HL-60 (cell line): Measurements from ENCODE around the gene CNDP2.

ENCODE experiments used
- DNase-seq, 2 experiments: peaks; one replicate each; pipeline ENCODE4 v3.0.0-alpha.2; 2010 to 2020; ENCODE audit warnings: low read depth in 1 of 2, low spot score in 1 of 2
- H3K27ac ChIP-seq: fragments of 250-450 bp; sonication (Bioruptor Pico); replicated peaks from 2 replicates; pipeline ENCODE4 v1.5.1; 2020; ENCODE audit warnings: mild to moderate bottlenecking, moderate library complexity
- H3K27me3 ChIP-seq: fragments of 250-450 bp; sonication (Bioruptor Pico); 2 replicates; pipeline ENCODE4 v1.5.1; 2021; ENCODE audit warnings: mild to moderate bottlenecking, moderate library complexity; ENCODE audit not compliant: insufficient read depth, poor library complexity, severe bottlenecking
- H3K4me3 ChIP-seq: replicated peaks from 2 replicates; pipeline ENCODE4 v1.5.1; 2011; ENCODE audit warnings: mild to moderate bottlenecking, control low read depth, low read length; ENCODE audit not compliant: insufficient read depth
- CTCF ChIP-seq: IDR thresholded peaks from one replicate; pipeline ENCODE4 v1.5.1; 2011; ENCODE audit warnings: low read length, control low read depth, inconsistent platforms; ENCODE audit not compliant: insufficient read depth
- GABPA ChIP-seq: IDR thresholded peaks from 2 replicates; pipeline ENCODE4 v1.6.1; 2012; ENCODE audit warnings: low read depth
- POLR2AphosphoS5 ChIP-seq: IDR thresholded peaks from 2 replicates; pipeline ENCODE4 v1.6.1; 2012; ENCODE audit warnings: low read depth
- REST ChIP-seq: IDR thresholded peaks from 2 replicates; pipeline ENCODE4 v1.6.1; 2012; ENCODE audit warnings: low read depth; ENCODE audit not compliant: insufficient replicate concordance
- SPI1 ChIP-seq: IDR thresholded peaks from 2 replicates; pipeline ENCODE4 v1.6.1; 2012; ENCODE audit warnings: low read depth, mild to moderate bottlenecking, borderline replicate concordance

CNDP2 gene

DNA sequence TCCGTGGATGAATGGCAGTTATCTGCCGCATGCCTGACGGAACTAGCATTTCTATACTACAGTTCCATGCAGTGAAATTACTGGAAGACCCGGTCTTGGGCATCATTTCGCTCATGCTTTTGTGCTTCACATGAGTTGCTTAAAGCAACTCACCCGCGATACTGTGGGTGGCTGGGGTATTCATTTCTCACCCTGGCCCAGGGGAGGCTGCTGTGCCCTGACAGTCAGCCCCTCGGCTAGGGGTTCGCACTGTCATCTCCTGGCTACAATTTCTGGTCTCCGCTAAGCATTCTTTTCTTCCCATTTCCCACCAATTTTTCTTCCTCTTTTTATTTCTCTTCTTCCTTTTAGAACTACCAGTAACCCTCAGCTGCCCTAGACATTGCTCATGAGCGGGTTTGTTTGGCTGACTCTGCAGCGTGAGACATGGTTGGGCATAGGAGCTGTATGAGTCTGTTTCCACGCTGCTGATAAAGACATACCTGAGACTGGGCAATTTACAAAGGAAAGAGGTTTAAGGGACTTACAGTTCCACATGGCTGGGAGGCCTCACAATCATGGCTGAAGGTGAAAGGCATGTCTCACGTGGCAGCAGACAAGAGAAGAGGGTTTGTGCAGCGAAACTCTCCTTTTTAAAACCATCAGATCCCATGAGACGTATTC lies 16.5 kb upstream of the CNDP2 start:
- Histone ChIP-seq H3K27me3 (peaks cover 4% of the 10 kb centered on the region), H3K4me3 (no peak overlapping the region), H3K27ac (no peak overlapping the region)
- DNase-seq: no peak
- TF ChIP-seq CTCF (no peak), REST (no peak)

DNA sequence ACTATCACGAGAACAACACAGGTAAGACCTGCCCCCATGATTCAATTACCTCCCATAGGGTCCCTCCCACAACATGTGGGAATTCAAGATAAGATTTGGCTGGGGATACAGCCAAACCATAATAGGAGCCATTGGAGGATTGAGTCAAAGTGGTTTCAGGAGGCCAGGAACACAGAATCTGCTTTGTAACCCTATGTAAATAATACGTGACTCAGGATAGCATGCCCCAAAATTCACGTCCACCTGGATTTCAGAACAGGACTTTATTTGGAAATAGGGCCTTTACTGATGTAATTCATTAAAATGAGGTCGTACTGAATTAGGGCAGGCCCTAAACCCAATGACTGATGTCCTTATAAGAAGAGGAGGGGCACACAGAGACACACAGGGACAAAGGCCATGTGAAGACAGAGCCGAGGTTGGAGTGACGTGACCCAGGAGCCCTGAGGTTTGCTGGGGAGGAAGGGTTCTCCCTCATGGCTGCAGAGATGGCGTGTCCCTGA lies 16.0 kb upstream of the CNDP2 start:
- TF ChIP-seq GABPA (no peak), SPI1 (no peak), POLR2AphosphoS5 (no peak), CTCF (no peak), REST (no peak)
- no peak for DNase-seq
- H3K4me3 ChIP-seq: no peak overlapping the region
- no peak overlapping the region for H3K27ac ChIP-seq
- H3K27me3 ChIP-seq: peaks cover 4% of the 10 kb centered on the region

GRCh38 chr18:74482697-74483096 lies 13.5 kb upstream of the CNDP2 start:
- TF ChIP-seq SPI1 (no peak), CTCF (no peak), GABPA (no peak), REST (no peak), POLR2AphosphoS5 (no peak)

More at GRCh38 chr18:74482697-74483096, 13.5 kb upstream of the CNDP2 start:
- peaks cover 5% of the 10 kb centered on the region for H3K27me3 ChIP-seq
- H3K4me3 ChIP-seq: no peak overlapping the region
- H3K27ac ChIP-seq: no peak overlapping the region
- DNase-seq: no peak
